ENCODE data around the gene C1orf174.

The C1orf174 gene

GRCh38 chr1:3932156-3932919, 32.3 kb upstream of the C1orf174 start:
- H3K27me3 Mint-ChIP-seq = peaks cover 4% of the 10 kb centered on the region
- no peak overlapping the region for H3K4me3 Mint-ChIP-seq
- H3K36me3 Mint-ChIP-seq (ENCODE audit: low read depth) = no peaks in the 10 kb centered on the region
- no peaks in the 10 kb centered on the region for H3K4me1 Mint-ChIP-seq (ENCODE audit: low read depth)
- intact Hi-C loops (cut with micrococcal nuclease) = no loop called here
- peaks cover 23% of the 10 kb centered on the region for H3K9me3 Mint-ChIP-seq
- no peak overlapping the region for H3K27ac Mint-ChIP-seq

GRCh38 chr1:3931007-3931912, 31.2 kb upstream of the C1orf174 start:
- intact Hi-C loops (cut with micrococcal nuclease) = no loop called here
- Mint-ChIP-seq H3K27ac (no peak overlapping the region), H3K4me1 (ENCODE audit: low read depth) (no peaks in the 10 kb centered on the region), H3K27me3 (peaks cover 4% of the 10 kb centered on the region), H3K9me3 (peaks cover 12% of the 10 kb centered on the region), H3K4me3 (no peak overlapping the region), H3K36me3 (ENCODE audit: low read depth) (no peaks in the 10 kb centered on the region)

- no peaks in the 10 kb centered on the region for H3K4me1 Mint-ChIP-seq (ENCODE audit: low read depth)
- no peaks in the 10 kb centered on the region for H3K36me3 Mint-ChIP-seq (ENCODE audit: low read depth)
- H3K27ac Mint-ChIP-seq = no peak overlapping the region
- intact Hi-C loops (cut with micrococcal nuclease) = no loop called here
- no peak overlapping the region for H3K4me3 Mint-ChIP-seq
- peaks cover 4% of the 10 kb centered on the region for H3K27me3 Mint-ChIP-seq
- peaks cover 12% of the 10 kb centered on the region for H3K9me3 Mint-ChIP-seq
These were observed 30.4 kb upstream of the C1orf174 start for GRCh38 chr1:3930301-3931006.

- Mint-ChIP-seq H3K36me3 (ENCODE audit: low read depth) (no peaks in the 10 kb centered on the region), H3K27me3 (no peaks in the 10 kb centered on the region), H3K4me1 (ENCODE audit: low read depth) (no peaks in the 10 kb centered on the region), H3K9me3 (peaks cover 12% of the 10 kb centered on the region), H3K27ac (no peak overlapping the region), H3K4me3 (no peak overlapping the region)
- intact Hi-C loops (cut with micrococcal nuclease) = no loop called here
These were observed 29.1 kb upstream of the C1orf174 start for GRCh38 chr1:3929126-3929525.

- no peaks in the 10 kb centered on the region for H3K36me3 Mint-ChIP-seq (ENCODE audit: low read depth)
- no peak overlapping the region for H3K4me3 Mint-ChIP-seq
- no peak overlapping the region for H3K27ac Mint-ChIP-seq
- peaks cover 12% of the 10 kb centered on the region for H3K9me3 Mint-ChIP-seq
- intact Hi-C loops (cut with micrococcal nuclease) = no loop called here
- H3K27me3 Mint-ChIP-seq = no peaks in the 10 kb centered on the region
- no peaks in the 10 kb centered on the region for H3K4me1 Mint-ChIP-seq (ENCODE audit: low read depth)
These were observed 28.5 kb upstream of the C1orf174 start for GRCh38 chr1:3928586-3928985.

GRCh38 chr1:3926956-3927355, 26.9 kb upstream of the C1orf174 start:
- peaks cover 12% of the 10 kb centered on the region for H3K9me3 Mint-ChIP-seq
- intact Hi-C loops (cut with micrococcal nuclease) = no loop called here
- no peaks in the 10 kb centered on the region for H3K4me1 Mint-ChIP-seq (ENCODE audit: low read depth)
- no peak overlapping the region for H3K4me3 Mint-ChIP-seq
- H3K27ac Mint-ChIP-seq = no peak overlapping the region
- H3K36me3 Mint-ChIP-seq (ENCODE audit: low read depth) = no peaks in the 10 kb centered on the region
- no peaks in the 10 kb centered on the region for H3K27me3 Mint-ChIP-seq

GRCh38 chr1:3925762-3926161, 25.7 kb upstream of the C1orf174 start:
- Mint-ChIP-seq H3K27ac (no peak overlapping the region), H3K4me3 (no peak overlapping the region), H3K9me3 (peaks cover 12% of the 10 kb centered on the region), H3K36me3 (ENCODE audit: low read depth) (no peaks in the 10 kb centered on the region), H3K27me3 (peaks cover under 1% of the 10 kb centered on the region), H3K4me1 (ENCODE audit: low read depth) (no peaks in the 10 kb centered on the region)
- intact Hi-C loops (cut with micrococcal nuclease) = no loop called here

- Mint-ChIP-seq H3K4me3 (no peak overlapping the region), H3K36me3 (ENCODE audit: low read depth) (no peaks in the 10 kb centered on the region), H3K9me3 (peaks cover 7% of the 10 kb centered on the region), H3K4me1 (ENCODE audit: low read depth) (no peaks in the 10 kb centered on the region), H3K27me3 (peaks cover 4% of the 10 kb centered on the region), H3K27ac (no peak overlapping the region)
- intact Hi-C loops (cut with micrococcal nuclease) = no loop called here
These were observed 25.2 kb upstream of the C1orf174 start for GRCh38 chr1:3925256-3925655.

GRCh38 chr1:3924825-3925220, 24.8 kb upstream of the C1orf174 start:
- intact Hi-C loops (cut with micrococcal nuclease) = no loop called here
- H3K27ac Mint-ChIP-seq = no peak overlapping the region
- H3K4me3 Mint-ChIP-seq = no peak overlapping the region
- peaks cover 4% of the 10 kb centered on the region for H3K27me3 Mint-ChIP-seq
- peaks cover 2% of the 10 kb centered on the region for H3K9me3 Mint-ChIP-seq
- H3K36me3 Mint-ChIP-seq (ENCODE audit: low read depth) = no peaks in the 10 kb centered on the region
- H3K4me1 Mint-ChIP-seq (ENCODE audit: low read depth) = no peaks in the 10 kb centered on the region

- intact Hi-C loops (cut with micrococcal nuclease) = no loop called here
- H3K36me3 Mint-ChIP-seq (ENCODE audit: low read depth) = no peaks in the 10 kb centered on the region
These were observed 24.2 kb upstream of the C1orf174 start for GRCh38 chr1:3924186-3924824.

GRCh38 chr1:3923378-3924185, 23.5 kb upstream of the C1orf174 start:
- intact Hi-C loops (cut with micrococcal nuclease) = no loop called here
- Mint-ChIP-seq H3K9me3 (no peaks in the 10 kb centered on the region), H3K4me3 (no peak overlapping the region), H3K27me3 (peaks cover 5% of the 10 kb centered on the region), H3K27ac (no peak overlapping the region), H3K36me3 (ENCODE audit: low read depth) (no peaks in the 10 kb centered on the region), H3K4me1 (ENCODE audit: low read depth) (no peaks in the 10 kb centered on the region)

More at GRCh38 chr1:3924186-3924824, 24.2 kb upstream of the C1orf174 start:
- Mint-ChIP-seq H3K27ac (no peak overlapping the region), H3K27me3 (peaks cover 4% of the 10 kb centered on the region), H3K4me1 (ENCODE audit: low read depth) (no peaks in the 10 kb centered on the region), H3K9me3 (no peaks in the 10 kb centered on the region), H3K4me3 (no peak overlapping the region)

- no peak overlapping the region for H3K4me3 Mint-ChIP-seq
- H3K36me3 Mint-ChIP-seq (ENCODE audit: low read depth) = no peaks in the 10 kb centered on the region
- intact Hi-C loops (cut with micrococcal nuclease) = no loop called here
- no peaks in the 10 kb centered on the region for H3K9me3 Mint-ChIP-seq
- peaks cover 6% of the 10 kb centered on the region for H3K27me3 Mint-ChIP-seq
- H3K4me1 Mint-ChIP-seq (ENCODE audit: low read depth) = no peaks in the 10 kb centered on the region
- no peak overlapping the region for H3K27ac Mint-ChIP-seq
These were observed 22.8 kb upstream of the C1orf174 start for GRCh38 chr1:3922851-3923250.

GRCh38 chr1:3922201-3922725, 22.2 kb upstream of the C1orf174 start:
- no peaks in the 10 kb centered on the region for H3K4me1 Mint-ChIP-seq (ENCODE audit: low read depth)
- H3K36me3 Mint-ChIP-seq (ENCODE audit: low read depth) = no peaks in the 10 kb centered on the region
- intact Hi-C loops (cut with micrococcal nuclease) = no loop called here
- H3K4me3 Mint-ChIP-seq = no peak overlapping the region
- no peaks in the 10 kb centered on the region for H3K9me3 Mint-ChIP-seq
- H3K27ac Mint-ChIP-seq = no peak overlapping the region
- H3K27me3 Mint-ChIP-seq = peaks cover 8% of the 10 kb centered on the region

Data from dendritic cell treated with granulocyte-macrophage colony-stimulating factor and Interleukin-4, amounts not matched to agents 40 ng/mL and 50 ng/mL, for 4 days (primary cell).